Lower leg skin (tissue), 4 donors: ENCODE data around the gene NR1H2. TPM values are rescaled to one million over a fixed set of nuclear protein-coding genes. Genes with fewer than 3 reads are reported as not detected.

Experiments
- DNase-seq, 2 donors: peaks; one replicate each; pipeline ENCODE4 v3.0.0-alpha.2; 2019; ENCODE audit warnings: low spot score in 2 of 2
- H3K4me3 ChIP-seq: fragments of 200-600 bp; sonication (generic); 2 replicates; pipeline ENCODE4 v1.5.1; 2017; ENCODE audit warnings: mild to moderate bottlenecking, low read depth; ENCODE audit not compliant: poor library complexity, severe bottlenecking
- POLR2A ChIP-seq, 2 donors: fragments of 450-650 bp; IDR thresholded peaks; one replicate each; pipeline ENCODE4 v1.6.1; 2016 to 2017; ENCODE audit warnings: antibody characterized with exemption in 2 of 2, mild to moderate bottlenecking in 1 of 2, moderate library complexity in 1 of 2
- WGBS, 2 donors: methylation state at CpG; one replicate each; pipeline ENCODE4 v1.1.5; 2018; 5-methylcytosine and 5-hydroxymethylcytosine counted together
- intact Hi-C: fragments of 100-400 bp; cut with DNase I; formaldehyde crosslinking; loops from one replicate; pipeline ENCODE4 v1.15.0; 2023; ENCODE audit warnings: low total_unique reads
- total RNA-seq, 4 donors: library from RNA; depleted of rRNA; stranded (reverse); fragments of >200 nt; gene quantifications; one replicate each; pipeline ENCODE4 v1.1.0, GENCODE V29; 2016
- TF ChIP-seq, protein P1 (sequence below), 3 donors: fragments of 450-650 bp; IDR thresholded peaks; one replicate each; pipeline ENCODE4 v1.5.1; 2016; ENCODE audit warnings: antibody characterized with exemption in 3 of 3, mild to moderate bottlenecking in 3 of 3, moderate library complexity in 2 of 3

NR1H2 gene
- total RNA-seq, 4 donors from 2014 or later = 83.1 to 112 (median 103) TPM

DNA sequence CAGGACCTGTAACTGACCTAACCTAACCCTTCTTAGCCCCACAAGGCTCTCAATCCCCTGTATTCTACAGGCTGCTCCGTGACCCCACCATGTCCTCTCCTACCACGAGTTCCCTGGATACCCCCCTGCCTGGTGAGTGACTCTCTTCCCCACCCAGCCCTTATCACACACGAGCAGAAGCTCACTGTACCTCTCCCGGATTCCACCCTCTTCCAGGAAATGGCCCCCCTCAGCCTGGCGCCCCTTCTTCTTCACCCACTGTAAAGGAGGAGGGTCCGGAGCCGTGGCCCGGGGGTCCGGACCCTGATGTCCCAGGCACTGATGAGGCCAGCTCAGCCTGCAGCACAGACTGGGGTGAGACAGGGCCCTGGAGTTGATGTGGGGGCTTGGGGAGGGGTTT is 1.3 kb downstream of the NR1H2 start:
- intact Hi-C loops = no loop called here
- no peak for TF ChIP-seq POLR2A (IDR thresholded peaks at IDR 0.05)
- TF ChIP-seq, protein P1, sequence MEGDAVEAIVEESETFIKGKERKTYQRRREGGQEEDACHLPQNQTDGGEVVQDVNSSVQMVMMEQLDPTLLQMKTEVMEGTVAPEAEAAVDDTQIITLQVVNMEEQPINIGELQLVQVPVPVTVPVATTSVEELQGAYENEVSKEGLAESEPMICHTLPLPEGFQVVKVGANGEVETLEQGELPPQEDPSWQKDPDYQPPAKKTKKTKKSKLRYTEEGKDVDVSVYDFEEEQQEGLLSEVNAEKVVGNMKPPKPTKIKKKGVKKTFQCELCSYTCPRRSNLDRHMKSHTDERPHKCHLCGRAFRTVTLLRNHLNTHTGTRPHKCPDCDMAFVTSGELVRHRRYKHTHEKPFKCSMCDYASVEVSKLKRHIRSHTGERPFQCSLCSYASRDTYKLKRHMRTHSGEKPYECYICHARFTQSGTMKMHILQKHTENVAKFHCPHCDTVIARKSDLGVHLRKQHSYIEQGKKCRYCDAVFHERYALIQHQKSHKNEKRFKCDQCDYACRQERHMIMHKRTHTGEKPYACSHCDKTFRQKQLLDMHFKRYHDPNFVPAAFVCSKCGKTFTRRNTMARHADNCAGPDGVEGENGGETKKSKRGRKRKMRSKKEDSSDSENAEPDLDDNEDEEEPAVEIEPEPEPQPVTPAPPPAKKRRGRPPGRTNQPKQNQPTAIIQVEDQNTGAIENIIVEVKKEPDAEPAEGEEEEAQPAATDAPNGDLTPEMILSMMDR (IDR thresholded peaks at IDR 0.05) = no peak
- 73 to 83% methylated on average over 9 of the region's 9 CpGs for WGBS, 2 donors
- no peak for DNase-seq
- no peak overlapping the region for H3K4me3 ChIP-seq

DNA sequence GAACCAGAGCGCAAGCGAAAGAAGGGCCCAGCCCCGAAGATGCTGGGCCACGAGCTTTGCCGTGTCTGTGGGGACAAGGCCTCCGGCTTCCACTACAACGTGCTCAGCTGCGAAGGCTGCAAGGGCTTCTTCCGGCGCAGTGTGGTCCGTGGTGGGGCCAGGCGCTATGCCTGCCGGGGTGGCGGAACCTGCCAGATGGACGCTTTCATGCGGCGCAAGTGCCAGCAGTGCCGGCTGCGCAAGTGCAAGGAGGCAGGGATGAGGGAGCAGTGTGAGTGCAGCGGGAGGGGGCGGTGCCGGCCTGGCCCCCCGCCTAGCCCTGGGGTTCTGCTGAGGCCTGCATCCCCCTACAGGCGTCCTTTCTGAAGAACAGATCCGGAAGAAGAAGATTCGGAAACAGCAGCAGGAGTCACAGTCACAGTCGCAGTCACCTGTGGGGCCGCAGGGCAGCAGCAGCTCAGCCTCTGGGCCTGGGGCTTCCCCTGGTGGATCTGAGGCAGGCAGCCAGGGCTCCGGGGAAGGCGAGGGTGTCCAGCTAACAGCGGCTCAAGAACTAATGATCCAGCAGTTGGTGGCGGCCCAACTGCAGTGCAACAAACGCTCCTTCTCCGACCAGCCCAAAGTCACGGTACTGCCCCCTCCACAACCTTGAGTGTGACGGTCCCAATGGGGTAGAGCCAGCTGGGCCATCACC is 2.1 kb downstream of the NR1H2 start:
- 90% methylated on average over 32 to 34 of the region's 36 CpGs for WGBS, 2 donors
- TF ChIP-seq, protein P1 (IDR thresholded peaks at IDR 0.05) = no peak
- TF ChIP-seq POLR2A (IDR thresholded peaks at IDR 0.05) = no peak
- no peak for DNase-seq
- H3K4me3 ChIP-seq = no peak overlapping the region
- intact Hi-C loops = no loop called here

DNA sequence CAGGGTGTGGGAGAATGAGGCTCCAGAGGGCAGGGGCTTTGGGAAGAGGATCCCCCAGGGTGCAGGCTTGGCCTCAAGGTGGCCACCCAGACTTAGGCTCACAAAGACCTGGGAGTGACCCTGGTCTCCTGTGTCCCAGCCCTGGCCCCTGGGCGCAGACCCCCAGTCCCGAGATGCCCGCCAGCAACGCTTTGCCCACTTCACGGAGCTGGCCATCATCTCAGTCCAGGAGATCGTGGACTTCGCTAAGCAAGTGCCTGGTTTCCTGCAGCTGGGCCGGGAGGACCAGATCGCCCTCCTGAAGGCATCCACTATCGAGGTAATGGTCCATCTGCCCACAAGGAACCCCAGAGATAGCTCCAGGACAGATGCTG is 2.6 kb downstream of the NR1H2 start:
- TF ChIP-seq, protein P1 (IDR thresholded peaks at IDR 0.05) = no peak
- no peak for TF ChIP-seq POLR2A (IDR thresholded peaks at IDR 0.05)
- no peak overlapping the region for H3K4me3 ChIP-seq
- 92 to 97% methylated on average over 5 to 10 of the region's 10 CpGs for WGBS, 2 donors
- intact Hi-C loops = no loop called here
- DNase-seq = no peak

DNA sequence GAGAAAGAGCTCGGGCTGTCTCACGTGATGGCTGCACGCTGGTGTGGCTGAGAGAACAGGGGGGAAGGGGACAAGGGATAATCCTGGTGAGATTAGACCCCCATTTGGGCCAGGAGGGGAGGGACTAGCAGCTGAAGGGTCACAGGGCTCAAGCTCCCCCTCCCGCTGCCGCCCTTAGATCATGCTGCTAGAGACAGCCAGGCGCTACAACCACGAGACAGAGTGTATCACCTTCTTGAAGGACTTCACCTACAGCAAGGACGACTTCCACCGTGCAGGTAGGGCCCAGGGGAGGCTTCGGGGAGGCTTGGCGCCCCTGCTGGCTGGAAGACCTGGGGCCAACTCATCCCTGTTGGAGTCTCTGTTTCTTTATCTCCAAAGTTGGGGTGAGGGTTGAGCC is 3.3 kb downstream of the NR1H2 start:
- no peak overlapping the region for H3K4me3 ChIP-seq
- intact Hi-C loops = loop anchor here (5.0 kb wide), 1 partner anchor 423 kb away; no protein-coding TSS in a partner anchor
- no peak for DNase-seq
- WGBS, 2 donors = 90 to 93% methylated on average over 11 of the region's 11 CpGs
- no peak for TF ChIP-seq POLR2A (IDR thresholded peaks at IDR 0.05)
- TF ChIP-seq, protein P1 (IDR thresholded peaks at IDR 0.05) = no peak

DNA sequence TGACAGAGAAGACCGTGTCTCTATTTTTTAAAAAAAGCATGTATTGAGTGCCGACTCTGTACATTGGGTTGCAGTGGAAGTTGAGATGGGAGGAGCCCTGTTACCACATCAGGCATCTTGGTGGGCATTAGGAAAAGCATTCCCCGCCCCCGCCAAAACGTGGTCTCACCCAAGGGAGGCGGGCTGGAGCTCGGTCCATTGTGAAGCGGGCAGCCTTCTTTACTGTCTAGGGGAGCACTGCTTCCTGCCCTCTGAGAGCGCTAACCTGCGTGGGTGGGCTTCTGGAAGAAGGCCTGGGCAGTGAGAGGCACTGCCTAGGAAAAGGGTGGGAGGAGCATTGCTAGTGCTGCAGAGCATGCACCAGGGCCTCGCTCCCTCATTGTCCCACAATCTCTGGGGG is 3.9 kb downstream of the NR1H2 start:
- H3K4me3 ChIP-seq = no peak overlapping the region
- WGBS, 2 donors = 80 to 81% methylated on average over 11 of the region's 11 CpGs
- no peak for DNase-seq
- intact Hi-C loops = loop anchor here (5.0 kb wide), 1 partner anchor 422 kb away; no protein-coding TSS in a partner anchor
- TF ChIP-seq, protein P1 (IDR thresholded peaks at IDR 0.05) = no peak
- TF ChIP-seq POLR2A (IDR thresholded peaks at IDR 0.05) = no peak

DNA sequence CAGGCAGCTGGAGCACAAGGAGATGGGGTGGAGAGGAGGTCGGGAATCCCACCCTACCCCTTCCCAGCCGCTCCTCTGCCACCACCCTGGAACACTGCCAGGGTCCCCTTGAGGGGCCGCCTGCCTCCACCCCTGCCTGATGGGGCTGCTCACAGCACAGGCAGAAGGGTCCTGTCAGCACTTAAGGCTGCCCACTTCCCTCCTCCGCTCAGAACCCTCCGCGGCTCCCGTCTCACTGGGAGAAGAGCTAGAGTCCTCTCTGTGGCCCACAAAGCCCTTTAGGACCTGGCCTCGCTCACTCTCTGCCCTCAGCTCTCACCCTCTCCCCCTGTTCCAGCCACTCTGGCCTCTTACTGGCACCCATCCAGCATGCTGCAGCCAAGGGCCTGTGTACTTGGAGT is 4.5 kb downstream of the NR1H2 start:
- no peak for DNase-seq
- H3K4me3 ChIP-seq = no peak overlapping the region
- TF ChIP-seq, protein P1 (IDR thresholded peaks at IDR 0.05) = no peak
- no peak for TF ChIP-seq POLR2A (IDR thresholded peaks at IDR 0.05)
- 81 to 82% methylated on average over 8 of the region's 8 CpGs for WGBS, 2 donors
- intact Hi-C loops = loop anchor here (5.0 kb wide), 1 partner anchor 422 kb away; no protein-coding TSS in a partner anchor
